HG03342 (cell line): ENCODE measurements around the gene CBLIF.
"Not testable (repeated sequence)": the region's sequence is repeated elsewhere in the genome, so short reads cannot be mapped to it uniquely, and the experiment has no call there.

Experiments used
- ATAC-seq: cut with Tn5 transposase; IDR thresholded peaks from one replicate; pipeline ENCODE4 v1.9.1; 2021; ENCODE audit warnings: mild to moderate bottlenecking, moderate library complexity; ENCODE audit not compliant: unreplicated experiment

The CBLIF gene

GRCh38 chr11:59800390-59801025 lies 44.8 kb downstream of the CBLIF start:
- no peak for ATAC-seq

- ATAC-seq, result no peak
These were observed 50.9 kb downstream of the CBLIF start for GRCh38 chr11:59794417-59794816.

DNA sequence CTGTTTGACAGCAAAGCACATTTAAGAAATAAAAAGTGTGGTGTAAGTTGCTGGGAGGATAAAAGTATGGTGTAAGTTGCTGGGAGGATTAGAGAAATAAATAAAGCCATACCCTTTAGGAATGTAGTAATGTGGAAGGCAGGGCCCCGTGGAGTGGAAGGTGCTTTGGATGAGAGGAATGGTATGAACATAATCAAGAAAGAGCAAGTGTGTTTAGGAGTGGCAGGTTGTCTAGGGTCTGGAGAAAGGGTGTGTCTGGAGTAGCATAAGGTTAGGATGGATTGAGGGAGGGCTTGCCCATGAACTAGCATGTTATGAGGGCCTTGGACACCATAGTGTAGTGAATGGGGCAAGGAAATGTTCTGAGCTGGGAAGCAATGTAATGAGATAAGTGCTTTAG lies 52.8 kb downstream of the CBLIF start:
- no peak for ATAC-seq

- no peak for ATAC-seq
These were observed 53.7 kb downstream of the CBLIF start for GRCh38 chr11:59791639-59792038.

- no peak for ATAC-seq
These were observed 57.5 kb downstream of the CBLIF start for GRCh38 chr11:59787816-59788215.

DNA sequence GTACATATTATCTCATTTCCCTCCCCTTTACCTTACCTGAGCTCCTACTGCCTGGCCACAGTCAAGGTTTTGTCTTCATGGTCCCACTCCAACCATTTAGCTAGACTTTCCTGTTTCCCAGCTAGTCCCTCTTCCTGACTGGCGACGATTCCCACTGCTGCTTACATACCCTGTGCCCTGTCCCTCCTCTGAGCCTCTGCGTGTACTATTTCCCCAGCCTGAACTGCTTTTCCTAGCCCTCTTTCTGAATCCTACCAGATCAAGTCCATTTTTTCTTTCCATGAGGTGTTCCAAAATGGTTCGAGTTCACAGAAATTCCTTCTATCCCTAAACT lies 58.1 kb downstream of the CBLIF start:
- ATAC-seq, result no peak

GRCh38 chr11:59785818-59786217 lies 59.5 kb downstream of the CBLIF start:
- no peak for ATAC-seq

GRCh38 chr11:59784441-59784840 lies 60.9 kb downstream of the CBLIF start:
- ATAC-seq, result not testable (repeated sequence)

GRCh38 chr11:59783632-59784090 lies 61.6 kb downstream of the CBLIF start:
- ATAC-seq, result no peak

- no peak for ATAC-seq
These were observed 63.2 kb downstream of the CBLIF start for GRCh38 chr11:59782080-59782479.

GRCh38 chr11:59779487-59779886 lies 65.8 kb downstream of the CBLIF start:
- ATAC-seq, result no peak
